DND-41 (cell line): ENCODE data around the gene BACH1.

Experiments used
- ATAC-seq: fragments of 200-7000 bp; cut with Tn5 transposase; 3 replicates; pipeline ENCODE4 v1.9.1; 2021; ENCODE audit warnings: low read depth; ENCODE audit not compliant: insufficient read depth
- DNase-seq: peaks from one replicate; pipeline ENCODE4 v3.0.0-alpha.2; 2020
- H2AFZ ChIP-seq: 2 replicates; pipeline ENCODE4 v1.6.0; 2012; ENCODE audit warnings: low read depth, low read length
- H3K27ac ChIP-seq: 2 replicates; pipeline ENCODE4 v1.5.1; 2012; ENCODE audit warnings: low read length, inconsistent platforms
- H3K27me3 ChIP-seq: fragments of 200-600 bp; sonication (generic); 2 replicates; pipeline ENCODE4 v1.6.0; 2012; ENCODE audit warnings: low read length, mild to moderate bottlenecking, inconsistent platforms; ENCODE audit not compliant: insufficient read depth, poor library complexity
- H3K36me3 ChIP-seq: 2 replicates; pipeline ENCODE4 v1.5.1; 2012; ENCODE audit warnings: low read length, inconsistent platforms; ENCODE audit not compliant: insufficient read depth
- H3K4me1 ChIP-seq: 2 replicates; pipeline ENCODE4 v1.5.1; 2012; ENCODE audit warnings: mild to moderate bottlenecking, low read length; ENCODE audit not compliant: insufficient read depth
- H3K4me2 ChIP-seq: 2 replicates; pipeline ENCODE4 v1.6.0; 2012; ENCODE audit warnings: mild to moderate bottlenecking, moderate library complexity, low read length, inconsistent platforms; ENCODE audit not compliant: insufficient read depth
- H3K4me3 ChIP-seq, 2 experiments: fragments of 200-600 bp in 1 of 2; shearing (Covaris generic) in 1 of 2; 2 replicates each; pipeline ENCODE4 v1.5.1; 2012 to 2016; ENCODE audit warnings: inconsistent platforms in 2 of 2, low read length in 2 of 2, mild to moderate bottlenecking in 2 of 2, low read depth in 1 of 2, moderate library complexity in 1 of 2
- H3K79me2 ChIP-seq: 2 replicates; pipeline ENCODE4 v1.6.0; 2012; ENCODE audit warnings: low read length, inconsistent platforms; ENCODE audit not compliant: insufficient read depth
- H3K9ac ChIP-seq: 2 replicates; pipeline ENCODE4 v1.6.0; 2012; ENCODE audit warnings: low read depth, mild to moderate bottlenecking, inconsistent platforms, low read length, moderate library complexity
- H3K9me3 ChIP-seq: 2 replicates; pipeline ENCODE4 v1.5.1; 2012; ENCODE audit warnings: low read length, moderate library complexity, mild to moderate bottlenecking, inconsistent platforms; ENCODE audit not compliant: insufficient read depth, severe bottlenecking
- H4K20me1 ChIP-seq: 2 replicates; pipeline ENCODE4 v1.6.0; 2012; ENCODE audit warnings: low read length; ENCODE audit not compliant: insufficient read depth
- CTCF ChIP-seq: IDR thresholded peaks from 2 replicates; pipeline ENCODE4 v1.5.1; 2012; ENCODE audit warnings: borderline replicate concordance, low read length, moderate library complexity, mild to moderate bottlenecking; ENCODE audit not compliant: poor library complexity, severe bottlenecking; ENCODE audit errors: extremely low read depth
- EZH2 ChIP-seq: IDR thresholded peaks from 3 replicates; pipeline ENCODE4 v1.6.1; 2012; ENCODE audit warnings: borderline replicate concordance, low read depth, mild to moderate bottlenecking, moderate library complexity, low read length, inconsistent platforms; ENCODE audit not compliant: severe bottlenecking

BACH1 gene

DNA sequence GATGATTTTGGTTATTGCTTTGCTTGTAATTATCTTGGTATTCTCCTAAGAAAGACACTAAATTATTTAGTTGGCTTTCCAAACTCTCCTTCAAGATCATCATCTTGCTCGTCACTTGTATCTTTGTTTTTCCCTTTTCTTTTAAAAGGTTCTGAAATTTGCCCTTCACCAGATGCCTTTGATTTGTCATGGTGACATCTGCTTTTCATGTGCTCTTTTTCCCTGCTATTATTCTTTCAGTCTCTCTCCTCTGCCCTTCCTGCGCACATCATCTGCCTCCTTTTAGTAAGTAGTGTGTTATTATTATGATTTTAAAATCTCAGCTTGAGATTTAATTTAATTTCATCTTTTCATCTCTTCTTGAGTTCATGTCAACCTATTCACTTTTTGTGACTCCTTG lies 92.1 kb downstream of the BACH1 start:
- Histone ChIP-seq H4K20me1 (no peaks in the 10 kb centered on the region), H3K9ac (no peak overlapping the region), H3K4me1 (no peaks in the 10 kb centered on the region), H3K4me3 (no peak overlapping the region), H3K79me2 (no peaks in the 10 kb centered on the region), H3K4me2 (no peak overlapping the region), H3K27ac (no peak overlapping the region), H3K9me3 (no peaks in the 10 kb centered on the region), H3K27me3 (no peaks in the 10 kb centered on the region), H3K36me3 (peaks cover 3% of the 10 kb centered on the region; the same call in 1 of the 2 replicates), H2AFZ (no peak overlapping the region)
- no peak for TF ChIP-seq EZH2
- no peak for TF ChIP-seq CTCF
- no peak for ATAC-seq
- no peak for DNase-seq

GRCh38 chr21:29394051-29394450 lies 95.3 kb downstream of the BACH1 start:
- ATAC-seq = no peak
- H3K4me1 ChIP-seq = no peaks in the 10 kb centered on the region
- no peak for DNase-seq
- no peak overlapping the region for H3K4me2 ChIP-seq
- no peak overlapping the region for H3K9ac ChIP-seq
- no peaks in the 10 kb centered on the region for H3K27me3 ChIP-seq
- H3K4me3 ChIP-seq = no peak overlapping the region
- TF ChIP-seq EZH2 = no peak
- no peak for TF ChIP-seq CTCF
- no peak overlapping the region for H3K27ac ChIP-seq
- no peaks in the 10 kb centered on the region for H3K9me3 ChIP-seq
- no peak overlapping the region for H2AFZ ChIP-seq
- H3K36me3 ChIP-seq = no peaks in the 10 kb centered on the region
- H4K20me1 ChIP-seq = no peaks in the 10 kb centered on the region
- H3K79me2 ChIP-seq = no peaks in the 10 kb centered on the region
